HS-27A (cell line): ENCODE results near the gene BAZ1A.

Experiments
- DNase-seq: peaks from one replicate; pipeline ENCODE4 v3.0.0-alpha.2; 2012; ENCODE audit warnings: low read depth, missing footprints

Gene BAZ1A

GRCh38 chr14:34875031-34875922 lies at the start of gene BAZ1A:
TSS of gene BAZ1A (minus strand) at chr14:34875360. CDS start at chr14:34874604, 756 bp downstream.
- DNase-seq = peak; percentile 83

GRCh38 chr14:34920339-34920738 lies 45.2 kb upstream of the BAZ1A start:
- DNase-seq = no peak

- no peak for DNase-seq
These were observed 38.5 kb upstream of the BAZ1A start for GRCh38 chr14:34913619-34914018.

- DNase-seq = no peak
These were observed 37.8 kb upstream of the BAZ1A start for GRCh38 chr14:34912966-34913365.

GRCh38 chr14:34912182-34912581 lies 37.0 kb upstream of the BAZ1A start:
- no peak for DNase-seq

- DNase-seq = peak; percentile 66
These were observed 36.3 kb upstream of the BAZ1A start for GRCh38 chr14:34911209-34912150.

- DNase-seq = no peak
These were observed 31.1 kb upstream of the BAZ1A start for GRCh38 chr14:34906287-34906686.

- DNase-seq = no peak
These were observed 20.1 kb upstream of the BAZ1A start for GRCh38 chr14:34895277-34895676.

- no peak for DNase-seq
These were observed 15.8 kb upstream of the BAZ1A start for GRCh38 chr14:34890937-34891336.

GRCh38 chr14:34888186-34888585 lies 13.0 kb upstream of the BAZ1A start:
- DNase-seq = no peak

GRCh38 chr14:34883954-34884353 lies 8.8 kb upstream of the BAZ1A start:
- no peak for DNase-seq

GRCh38 chr14:34874386-34875030 lies 652 bp downstream of the BAZ1A start:
- DNase-seq = peak; percentile 30

GRCh38 chr14:34873589-34874385 lies 1.4 kb downstream of the BAZ1A start:
- peak; percentile 69 for DNase-seq

GRCh38 chr14:34872822-34873588 lies 2.2 kb downstream of the BAZ1A start:
- DNase-seq = no peak

- no peak for DNase-seq
These were observed 8.0 kb downstream of the BAZ1A start for GRCh38 chr14:34867199-34867598.

GRCh38 chr14:34865889-34866574 lies 9.1 kb downstream of the BAZ1A start:
- DNase-seq = no peak

- no peak for DNase-seq
These were observed 11.3 kb downstream of the BAZ1A start for GRCh38 chr14:34863844-34864243.

GRCh38 chr14:34858765-34859164 lies 16.4 kb downstream of the BAZ1A start:
- DNase-seq = no peak

GRCh38 chr14:34857689-34858449 lies 17.3 kb downstream of the BAZ1A start:
- no peak for DNase-seq
